HG03045 (cell line): ENCODE results near the gene P3H2.
"Not testable (repeated sequence)": the region's sequence is repeated elsewhere in the genome, so short reads cannot be mapped to it uniquely, and the experiment has no call there.

Experiments
- ATAC-seq: cut with Tn5 transposase; IDR thresholded peaks from one replicate; pipeline ENCODE4 v1.9.1; 2021; ENCODE audit warnings: mild to moderate bottlenecking, moderate library complexity; ENCODE audit not compliant: unreplicated experiment

The P3H2 gene

DNA sequence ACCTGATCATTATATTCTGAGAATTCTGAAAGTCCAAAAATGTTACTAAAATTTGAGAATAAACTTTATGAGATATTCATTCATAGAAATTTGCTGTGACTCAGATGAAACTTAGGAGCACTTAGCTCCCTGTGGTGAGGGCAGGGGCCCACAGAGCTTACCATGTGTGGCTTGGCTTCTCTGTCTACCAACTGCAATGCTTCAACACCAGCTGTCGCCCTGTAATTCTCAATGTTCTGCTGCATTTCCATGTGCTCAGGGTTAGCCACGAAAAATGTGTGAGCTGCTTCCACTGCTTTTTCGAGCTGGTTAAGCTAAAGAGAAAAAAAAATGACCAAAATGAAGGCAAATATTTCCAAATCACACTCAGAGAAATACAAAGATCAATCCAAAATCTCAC, 125.6 kb downstream of the P3H2 start:
- ATAC-seq = no peak

DNA sequence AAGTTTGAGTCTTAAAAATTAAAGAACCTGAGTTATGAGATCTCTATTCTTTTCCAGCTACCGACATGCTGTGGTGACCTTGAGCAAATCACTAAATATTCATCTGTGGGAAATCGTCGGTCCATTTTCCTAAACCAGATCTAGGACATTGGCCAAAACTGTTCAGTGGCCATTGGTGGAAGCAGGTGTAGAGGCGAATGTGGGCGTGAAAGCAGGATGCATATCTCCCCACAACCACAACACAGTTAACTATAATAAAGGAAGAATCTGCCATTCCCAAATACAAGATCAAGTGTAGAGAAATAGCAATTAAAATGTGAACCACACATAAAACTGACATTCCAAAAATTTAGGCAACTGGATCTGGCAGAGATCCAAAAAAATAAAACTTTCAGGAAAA, 129.9 kb downstream of the P3H2 start:
- ATAC-seq = no peak

DNA sequence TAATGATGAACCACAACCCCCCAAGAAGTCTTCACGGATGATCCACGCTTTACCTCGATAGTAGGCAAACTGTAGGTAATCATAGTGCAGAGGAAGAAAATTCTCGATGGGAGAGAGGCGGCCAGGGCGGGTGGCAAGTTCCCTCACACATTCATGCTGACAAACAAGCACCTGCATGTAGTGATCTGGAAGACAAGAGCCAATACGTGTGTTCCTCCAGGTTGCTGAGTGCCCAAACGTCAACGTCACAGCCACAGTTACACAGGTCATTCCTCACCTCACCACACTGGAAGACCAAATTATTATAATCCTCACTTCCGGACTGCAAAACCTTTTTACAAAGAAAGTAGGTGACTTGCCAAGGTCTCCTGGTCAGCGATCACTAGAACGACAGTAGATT, 131.8 kb downstream of the P3H2 start:
- ATAC-seq = no peak

DNA sequence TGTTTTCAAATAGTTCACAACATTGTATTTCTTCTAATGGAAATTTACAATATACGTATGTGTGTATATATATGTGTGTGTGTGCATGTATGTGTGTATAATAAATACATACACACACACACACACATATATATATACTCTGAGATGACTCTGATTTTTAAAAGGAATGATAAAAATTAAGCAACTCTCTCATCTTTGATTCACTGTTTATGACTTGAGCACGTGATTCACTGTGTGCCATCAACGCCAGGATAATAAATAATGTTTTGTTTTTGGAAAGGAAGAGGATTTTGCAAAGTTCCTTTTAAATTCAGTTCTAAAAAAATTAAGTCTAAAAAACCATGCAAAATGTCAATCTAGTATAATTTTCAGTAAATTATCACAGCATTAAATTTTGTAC, 132.4 kb downstream of the P3H2 start:
- ATAC-seq = no peak

DNA sequence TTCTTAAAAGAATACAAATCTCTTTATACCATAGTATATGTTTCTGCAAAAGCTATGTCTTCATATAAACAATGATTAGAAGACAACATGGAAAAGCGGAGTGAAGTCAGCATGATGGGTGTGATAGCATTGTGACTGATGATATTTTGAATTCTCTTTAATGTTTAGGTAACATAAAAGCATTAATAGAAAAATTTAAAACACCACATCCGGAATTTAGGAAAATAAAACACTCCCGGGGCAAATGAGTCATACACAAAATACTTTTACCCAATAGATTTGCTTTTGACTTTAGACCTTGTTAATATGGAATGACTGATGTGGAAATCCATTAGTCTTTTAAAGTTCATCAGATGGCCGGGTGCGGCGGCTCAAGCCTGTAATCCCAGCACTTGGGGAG, 134.7 kb downstream of the P3H2 start:
- no peak for ATAC-seq

DNA sequence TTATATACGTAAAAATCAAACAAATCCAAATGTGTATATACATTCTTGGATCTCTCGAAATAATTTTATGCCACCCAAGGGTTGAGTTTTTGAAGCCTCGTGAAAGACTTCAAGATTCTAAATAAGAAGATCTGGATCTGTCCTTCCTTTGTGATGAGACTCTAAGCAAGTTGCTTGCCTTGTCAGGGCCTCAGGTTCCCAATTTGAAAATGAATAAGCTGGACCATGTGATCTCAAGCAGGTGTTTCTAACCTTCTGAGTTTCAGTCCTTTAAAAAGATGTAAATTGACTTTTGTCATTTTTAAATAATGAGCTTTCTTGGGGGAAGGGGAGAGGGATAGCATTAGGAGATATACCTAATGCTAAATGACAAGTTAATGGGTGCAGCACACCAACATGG, 137.1 kb downstream of the P3H2 start:
- ATAC-seq = no peak

DNA sequence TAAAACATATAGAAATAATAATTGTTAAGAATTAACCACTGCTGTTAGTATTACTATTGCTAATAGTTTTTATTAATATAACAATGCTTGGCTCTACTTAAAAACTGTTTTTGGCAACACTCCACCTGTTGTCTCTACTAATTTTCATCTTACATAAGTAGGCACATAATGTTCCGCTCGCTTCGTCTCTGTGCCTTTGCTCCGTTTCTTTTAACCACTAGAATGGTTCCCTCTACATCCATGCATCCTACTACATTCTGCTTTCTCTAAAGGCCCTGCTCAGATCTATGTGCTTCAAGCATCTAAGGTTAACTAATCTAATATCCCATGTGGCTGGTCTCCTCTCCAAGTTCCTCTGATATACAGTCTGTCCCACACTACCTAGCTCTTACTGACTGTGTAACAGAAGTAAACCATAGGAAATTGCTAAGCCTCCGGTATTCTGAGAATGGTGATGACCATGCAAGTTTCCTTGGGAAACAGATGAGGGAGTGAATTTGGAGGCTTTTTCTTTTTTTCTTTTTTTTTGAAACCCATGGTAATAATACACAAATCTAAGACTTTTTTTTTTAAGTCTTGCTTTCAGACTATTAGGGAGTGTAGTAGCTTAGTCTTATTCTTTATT, 138.3 kb downstream of the P3H2 start:
- no peak for ATAC-seq

DNA sequence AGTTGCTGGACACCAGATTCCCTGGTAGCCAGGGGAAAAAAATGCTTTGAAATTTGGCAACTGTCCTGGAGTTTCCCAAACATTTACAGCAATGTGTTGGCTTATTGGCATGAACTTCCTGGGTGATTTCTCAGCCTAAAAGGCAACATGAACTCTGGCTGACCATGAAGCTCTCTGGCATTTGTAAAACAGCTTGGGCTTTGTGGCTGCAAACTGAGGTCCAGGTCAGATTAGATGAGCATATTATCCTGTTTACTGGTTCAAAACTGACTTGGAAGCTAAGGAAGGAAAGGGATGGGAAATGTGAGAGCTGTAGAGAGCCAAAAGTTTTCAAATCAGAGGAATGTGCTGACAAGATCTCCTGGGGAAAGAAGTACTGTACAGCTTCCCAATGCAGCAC, 139.0 kb downstream of the P3H2 start:
- no peak for ATAC-seq

DNA sequence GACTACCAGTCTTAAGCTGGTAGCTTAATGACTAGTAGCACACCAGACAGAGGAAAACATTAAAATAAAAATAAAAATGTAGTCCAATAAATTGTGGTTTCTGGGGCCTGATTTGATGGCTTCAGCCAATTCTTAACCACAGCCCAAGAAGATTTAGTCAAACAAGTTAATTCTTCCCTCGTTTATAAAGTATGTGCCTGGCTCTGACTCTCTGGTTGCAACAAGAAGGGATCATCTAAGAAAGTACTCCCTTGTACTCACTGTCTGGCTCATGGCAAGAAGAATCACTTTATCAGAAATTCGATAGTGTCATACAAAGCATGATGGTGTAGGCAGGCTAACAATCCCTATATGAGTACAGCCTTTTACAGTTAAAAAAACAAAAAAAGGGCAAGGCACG, 141.9 kb downstream of the P3H2 start:
- ATAC-seq = no peak

DNA sequence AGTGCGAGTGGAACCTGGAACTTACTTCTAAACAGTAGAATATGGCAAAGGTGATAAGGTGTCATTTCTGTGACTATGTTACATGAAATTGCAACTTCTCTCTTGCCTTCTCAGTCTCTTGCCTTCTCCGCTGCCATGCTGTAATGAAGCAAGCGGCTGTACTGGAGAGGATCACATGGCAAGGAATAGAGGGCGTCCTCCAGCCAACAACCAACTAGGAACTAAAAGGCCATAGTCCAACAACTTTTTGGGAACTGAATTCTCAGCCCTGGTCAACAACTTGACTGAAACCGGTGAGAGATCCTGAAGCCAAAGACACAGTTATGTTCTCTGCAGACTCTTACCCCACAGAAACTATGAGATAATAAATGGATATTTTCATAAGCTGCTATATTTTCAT, 143.5 kb downstream of the P3H2 start:
- no peak for ATAC-seq

DNA sequence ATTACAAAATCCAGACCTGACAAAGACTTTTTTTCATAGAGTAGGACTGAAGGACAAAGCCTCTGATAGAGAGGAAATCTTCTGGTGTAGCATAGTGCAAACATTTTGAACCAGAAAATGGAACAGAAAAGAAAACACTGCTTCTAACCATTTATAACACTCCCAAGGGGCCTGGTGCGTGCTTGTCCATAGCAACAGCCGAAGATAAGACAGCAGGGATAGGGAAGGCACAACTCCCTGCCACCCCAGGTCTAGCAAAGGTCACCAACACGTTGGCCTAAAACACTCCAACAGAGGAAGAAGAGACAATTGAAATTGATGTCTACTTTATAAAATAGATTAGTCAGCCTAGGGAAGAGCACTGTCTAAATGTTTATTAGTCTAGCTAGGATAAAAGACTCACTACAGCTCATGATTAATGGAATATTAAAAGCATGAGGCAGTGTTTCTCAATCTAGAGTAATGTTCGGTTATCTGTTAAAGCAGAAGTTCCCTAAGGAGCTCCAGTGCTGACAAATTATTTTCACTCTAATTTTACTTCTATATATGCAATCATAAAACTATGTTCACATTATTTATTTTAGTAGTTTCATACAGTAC, 145.2 kb downstream of the P3H2 start:
- no peak for ATAC-seq

DNA sequence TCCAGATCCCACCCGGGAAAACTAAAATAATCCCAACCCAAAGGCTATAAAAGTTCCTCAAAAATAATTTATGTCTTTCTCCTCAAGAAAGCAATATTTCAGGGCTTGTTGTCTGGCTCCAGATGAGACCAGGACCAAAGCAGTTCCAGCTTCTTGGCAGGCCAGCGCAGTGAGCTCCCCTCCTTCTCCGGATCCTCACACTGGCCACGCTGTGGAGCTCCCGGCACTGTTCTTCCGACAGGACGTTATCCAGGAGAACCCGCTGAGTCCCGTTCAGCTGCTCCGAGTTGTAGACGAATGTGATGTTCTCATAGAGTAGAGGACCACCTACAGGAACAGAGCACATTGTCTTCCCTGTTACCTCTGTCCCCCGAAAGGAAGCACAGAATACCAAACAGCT, 146.3 kb downstream of the P3H2 start:
- no peak for ATAC-seq

DNA sequence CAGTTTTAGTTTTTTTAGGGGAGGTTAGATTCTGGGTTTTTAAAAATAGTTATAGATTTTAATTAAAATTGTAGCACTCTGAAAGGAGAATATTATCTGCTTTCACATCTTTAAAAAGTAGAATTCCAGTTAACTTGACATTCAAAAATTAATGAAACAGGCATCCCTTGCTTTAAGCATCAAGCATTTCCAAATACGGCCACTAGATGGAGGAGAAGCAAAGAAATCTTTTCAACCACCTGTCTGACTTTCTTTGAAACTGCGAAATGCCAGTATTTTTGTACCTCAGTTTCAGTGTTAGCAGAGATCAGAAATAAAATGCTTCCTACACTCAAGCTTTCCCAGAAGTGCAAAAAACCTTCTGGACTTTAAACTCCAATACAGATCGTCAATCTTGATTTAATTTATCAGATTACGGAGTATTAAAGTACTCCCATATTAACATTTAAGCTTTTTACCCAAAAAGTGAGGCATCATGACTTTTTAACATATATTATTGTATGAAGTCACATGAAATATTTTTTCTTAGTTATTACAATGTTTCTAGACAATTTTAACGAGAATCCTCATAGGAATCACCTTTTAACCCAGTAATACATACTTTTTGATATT, 153.3 kb downstream of the P3H2 start:
- peak; percentile 74 for ATAC-seq

DNA sequence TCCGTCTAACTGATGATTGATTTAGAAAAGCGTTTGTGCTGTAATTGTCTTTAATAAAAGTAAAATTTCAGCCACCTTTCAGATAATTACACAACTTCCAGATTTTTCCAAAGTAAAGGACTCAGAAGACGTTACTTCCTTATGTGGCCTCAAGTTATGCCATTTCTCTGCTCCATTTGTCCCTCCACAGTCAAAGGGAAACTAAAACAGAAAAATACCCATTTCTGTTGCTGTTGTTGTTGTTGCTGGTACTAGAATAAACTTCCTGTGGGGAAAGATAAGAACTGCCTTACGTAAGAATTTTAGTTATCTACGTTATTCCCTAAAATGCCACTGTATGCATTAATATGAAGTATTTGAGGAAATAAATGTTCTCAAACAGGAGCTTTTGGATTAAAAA, 153.9 kb downstream of the P3H2 start:
- peak; percentile 60 for ATAC-seq

DNA sequence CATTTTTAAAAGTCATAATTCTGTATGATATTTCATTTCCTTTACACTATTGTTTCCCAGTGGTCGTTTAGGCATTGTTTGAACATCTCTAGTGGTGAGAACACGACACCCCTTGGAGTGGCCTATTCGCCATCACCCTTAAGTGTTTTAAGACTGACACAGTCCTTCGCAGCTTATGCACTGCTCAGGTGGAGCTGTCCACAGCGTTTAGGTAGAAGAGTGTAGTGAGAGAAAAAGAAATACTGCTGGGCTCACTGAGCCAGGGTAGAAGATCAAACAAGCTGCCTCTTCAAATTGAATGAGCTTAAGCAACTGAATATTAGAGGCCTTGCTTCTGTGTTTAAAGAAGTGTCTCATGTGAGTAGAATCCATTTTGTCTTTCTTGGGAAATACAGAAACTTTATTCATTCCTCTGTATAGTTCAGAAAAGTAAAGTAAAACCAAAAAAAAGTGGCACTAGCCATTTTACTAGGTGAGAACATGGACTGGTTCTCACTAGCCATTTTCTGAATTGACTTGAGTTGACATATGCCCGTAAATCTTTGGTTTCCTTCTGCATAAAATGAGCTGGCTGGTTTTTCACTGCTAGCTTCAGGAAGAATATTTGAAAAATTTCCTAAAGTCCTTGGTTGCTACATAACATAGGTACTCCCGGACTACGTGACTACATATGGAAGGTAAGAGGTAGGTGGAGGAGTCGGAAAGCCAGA, 155.9 kb downstream of the P3H2 start:
- ATAC-seq = no peak

DNA sequence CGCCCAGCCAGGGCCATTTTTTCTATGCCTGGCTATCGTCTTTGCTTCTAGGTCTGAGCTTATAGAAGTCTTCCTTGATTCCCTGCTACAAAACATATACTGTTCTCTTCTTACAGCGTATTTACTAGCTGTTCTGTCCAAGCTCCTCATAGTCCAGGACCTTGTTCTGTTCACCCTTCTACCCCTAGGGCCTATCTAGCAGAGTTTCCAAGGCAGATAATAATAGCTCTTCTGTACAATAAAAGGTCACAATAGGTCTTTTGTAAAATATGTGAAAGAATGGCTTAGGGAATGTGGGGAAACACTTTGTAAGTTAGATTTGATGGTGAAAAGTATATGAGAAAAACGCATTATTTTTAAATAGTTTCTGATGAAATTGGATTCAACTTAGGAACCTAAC, 158.2 kb downstream of the P3H2 start:
- no peak for ATAC-seq

DNA sequence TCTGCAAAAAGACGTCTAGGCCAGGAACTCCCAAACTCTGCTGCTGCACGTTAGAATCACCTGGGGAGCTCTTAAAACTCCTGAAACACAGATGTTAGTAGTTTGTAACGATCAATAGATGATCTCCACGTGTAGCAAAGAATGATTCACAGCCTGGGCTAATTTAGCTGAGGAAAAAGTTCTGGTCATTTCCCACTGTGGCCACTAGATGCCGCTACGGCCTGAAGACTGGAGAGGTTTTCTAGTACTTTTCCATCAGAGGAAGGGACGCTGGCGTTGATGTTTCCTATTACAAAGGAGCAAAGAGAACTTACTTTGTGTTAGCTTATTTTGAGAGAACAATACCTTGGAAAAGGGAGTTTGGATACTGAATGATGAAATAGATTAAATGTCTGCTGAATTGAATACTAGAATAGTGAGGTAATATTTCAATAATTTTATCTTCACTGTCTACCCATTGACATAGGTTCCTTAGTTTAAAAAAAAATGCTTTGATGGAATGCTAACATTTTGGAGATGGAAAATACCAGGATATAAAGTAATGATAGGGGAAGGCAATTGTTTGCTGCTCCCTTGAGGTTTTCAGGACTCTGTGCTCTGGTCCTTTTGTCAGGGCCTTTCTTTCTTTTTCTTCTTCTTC, 159.1 kb downstream of the P3H2 start:
- peak; percentile 76 for ATAC-seq

DNA sequence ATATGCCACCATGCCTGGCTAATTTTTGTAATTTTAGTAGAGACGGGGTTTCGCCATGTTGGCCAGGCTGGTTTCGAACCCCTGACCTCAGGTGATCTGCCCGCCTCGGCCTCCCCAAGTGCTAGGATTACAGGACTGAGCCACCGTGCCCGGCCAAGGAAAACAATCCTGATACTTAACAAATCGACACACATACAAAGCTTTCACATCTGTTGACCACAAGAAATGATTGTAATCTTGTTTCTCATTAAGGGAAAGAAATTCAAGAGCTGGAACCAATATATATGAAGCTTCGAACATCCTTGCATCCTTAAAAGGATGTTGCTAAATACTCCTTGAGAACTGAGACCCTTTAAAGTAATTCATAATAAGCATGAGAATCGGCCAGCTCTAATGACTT, 159.6 kb downstream of the P3H2 start:
- ATAC-seq = not testable (repeated sequence)

DNA sequence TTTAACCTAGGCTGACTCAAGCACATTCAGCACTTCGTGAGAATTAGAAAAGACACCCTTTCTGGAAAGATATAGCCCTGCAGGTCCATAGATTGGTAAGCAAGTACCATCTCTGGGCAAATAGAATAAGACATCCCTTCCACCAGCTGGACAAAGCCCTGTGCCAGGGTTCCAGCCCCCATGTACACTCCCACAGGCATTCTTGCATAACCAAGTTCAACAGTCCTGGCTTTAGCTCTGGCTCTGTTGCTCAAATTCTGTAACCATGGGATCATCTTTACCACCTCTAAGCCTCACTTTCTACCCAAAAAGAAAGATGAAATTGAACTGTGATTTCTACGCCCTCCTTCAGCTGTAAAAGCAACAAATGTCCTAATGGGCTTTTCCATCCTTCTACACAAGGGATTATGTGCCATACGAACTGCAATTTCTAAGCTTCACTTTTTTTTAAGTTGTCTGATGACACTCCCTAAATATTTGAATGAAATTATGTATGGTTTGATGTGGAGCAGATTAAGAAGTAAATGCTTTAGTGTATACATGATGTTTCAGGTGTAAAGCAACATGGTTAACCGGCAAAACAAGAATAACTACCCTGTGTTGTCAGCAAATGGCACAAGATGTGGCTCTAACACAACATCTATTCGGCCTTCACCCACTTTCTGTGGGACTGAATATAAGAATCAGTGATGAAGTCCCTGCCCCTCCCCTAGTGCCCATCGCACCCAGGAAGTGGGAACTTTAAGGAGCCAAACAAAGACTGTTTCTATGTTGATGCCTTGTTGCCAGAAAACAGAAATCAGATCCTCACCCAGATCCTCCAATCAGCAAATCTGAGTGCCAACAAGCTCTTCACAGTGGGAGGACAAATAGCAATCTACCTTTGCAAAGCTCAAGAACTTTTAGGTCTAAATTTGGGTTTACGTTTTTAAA, 165.7 kb downstream of the P3H2 start:
- ATAC-seq = no peak

DNA sequence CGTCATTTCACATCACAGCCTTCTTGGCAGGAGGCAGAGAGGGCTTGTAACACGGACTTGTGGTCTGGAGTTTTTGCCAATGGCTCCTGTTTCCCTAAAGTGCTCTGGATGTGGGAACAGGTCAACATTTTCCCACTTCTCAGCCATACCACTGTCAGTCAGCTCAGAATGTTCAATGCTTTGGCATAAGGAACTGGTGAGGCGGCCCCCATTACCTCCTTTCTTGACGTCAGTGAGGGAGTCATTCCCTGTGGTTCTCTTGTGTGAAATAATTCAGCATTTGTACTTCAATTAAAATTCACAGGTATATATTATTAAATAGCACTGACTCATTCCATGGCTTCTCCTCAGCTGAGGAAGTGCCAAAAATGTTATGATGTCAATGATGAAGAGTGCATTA, 167.1 kb downstream of the P3H2 start:
- ATAC-seq = no peak

DNA sequence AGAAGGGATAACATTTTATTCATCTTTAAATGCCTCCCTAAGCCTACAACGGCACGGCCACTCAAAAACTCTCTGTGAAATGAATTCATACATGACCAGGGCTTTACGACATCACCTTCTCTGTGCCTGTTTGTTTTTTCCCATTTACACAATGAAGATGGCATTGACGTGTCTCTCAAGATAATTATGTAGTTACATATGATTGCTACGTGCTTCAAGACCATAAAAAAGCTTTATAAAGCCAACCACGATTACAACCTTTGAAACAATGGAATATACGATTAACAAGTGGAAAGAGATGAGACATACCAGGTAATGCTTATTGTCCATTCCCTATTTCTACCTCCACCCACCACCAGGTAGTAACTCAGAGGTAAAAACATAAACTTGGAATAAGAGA, 168.4 kb downstream of the P3H2 start:
- ATAC-seq = no peak
